ENCODE results near the gene C1orf174.

The C1orf174 gene

GRCh38 chr1:3883194-3883925 is 16.7 kb downstream of the C1orf174 start:
- H3K36me3 ChIP-seq (ENCODE audit: control insufficient read depth, insufficient read depth, low read length) = peaks cover 3% of the 10 kb centered on the region
- H3K9me3 ChIP-seq (ENCODE audit: control insufficient read depth, insufficient read depth, low read length) = no peaks in the 10 kb centered on the region
- no peaks in the 10 kb centered on the region for H3K27me3 ChIP-seq (ENCODE audit: control insufficient read depth, insufficient read depth, low read length)
- no peak for DNase-seq (ENCODE audit: low read depth, low spot score)
- no peak overlapping the region for H3K4me3 ChIP-seq (ENCODE audit: low read length)
- H3K4me1 ChIP-seq (ENCODE audit: control insufficient read depth, insufficient read depth, low read length) = no peaks in the 10 kb centered on the region
- no CpG with 5 or more reads among the region's 18 CpGs for WGBS (ENCODE audit: insufficient coverage, insufficient read length)
- H3K27ac ChIP-seq (ENCODE audit: low read length) = no peak overlapping the region

- H3K4me1 ChIP-seq (ENCODE audit: control insufficient read depth, insufficient read depth, low read length) = no peaks in the 10 kb centered on the region
- no peak overlapping the region for H3K27ac ChIP-seq (ENCODE audit: low read length)
- no CpG with 5 or more reads among the region's 5 CpGs for WGBS (ENCODE audit: insufficient coverage, insufficient read length)
- no peaks in the 10 kb centered on the region for H3K27me3 ChIP-seq (ENCODE audit: control insufficient read depth, insufficient read depth, low read length)
- H3K9me3 ChIP-seq (ENCODE audit: control insufficient read depth, insufficient read depth, low read length) = no peaks in the 10 kb centered on the region
- H3K36me3 ChIP-seq (ENCODE audit: control insufficient read depth, insufficient read depth, low read length) = no peaks in the 10 kb centered on the region; the same call in 1 of the 2 replicates
- H3K4me3 ChIP-seq (ENCODE audit: low read length) = no peak overlapping the region
- DNase-seq (ENCODE audit: low read depth, low spot score) = no peak
These were observed 18.9 kb downstream of the C1orf174 start for GRCh38 chr1:3881193-3881480.

DNA sequence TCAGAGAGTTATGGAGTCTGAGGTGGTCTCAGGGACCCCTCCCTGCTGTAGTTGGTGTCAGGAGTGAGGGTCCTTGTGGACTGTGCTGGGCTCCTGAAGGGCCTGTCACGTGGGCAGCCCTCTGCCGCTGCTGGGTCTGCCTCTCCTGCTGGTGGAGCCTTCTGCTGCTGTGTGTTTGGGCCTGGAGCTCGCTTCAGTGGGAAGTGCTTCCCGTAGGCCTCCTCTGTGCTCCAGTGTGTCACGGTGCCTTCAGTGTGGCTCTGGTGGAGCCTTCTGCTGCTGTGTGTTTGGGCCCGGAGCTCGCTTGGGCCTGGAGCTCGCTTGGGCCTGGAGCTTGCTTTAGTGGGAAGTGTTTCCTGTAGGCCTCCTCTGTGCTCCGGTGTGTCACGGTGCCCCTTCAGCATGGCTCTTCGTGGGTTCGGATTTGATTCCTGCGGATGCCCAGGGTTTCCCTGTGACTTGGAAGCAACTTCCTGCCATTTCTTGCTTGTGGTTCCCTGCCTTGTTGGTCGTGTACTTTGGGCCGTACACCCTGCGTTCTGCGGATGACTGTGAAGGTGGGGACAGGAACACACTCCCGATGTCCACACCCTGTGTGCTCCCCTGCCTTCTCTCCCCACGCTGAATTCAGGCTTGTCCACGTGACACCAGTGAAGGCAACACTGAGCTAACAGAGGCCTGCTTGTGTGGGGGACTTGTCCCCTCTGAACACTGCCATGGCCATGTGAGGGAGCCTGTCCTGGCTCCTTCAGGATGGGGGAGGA is 19.5 kb downstream of the C1orf174 start:
- no peaks in the 10 kb centered on the region for H3K9me3 ChIP-seq (ENCODE audit: control insufficient read depth, insufficient read depth, low read length)
- no CpG with 5 or more reads among the region's 20 CpGs for whole genome bisulfite sequencing (ENCODE audit: insufficient coverage, insufficient read length)
- no peak overlapping the region for H3K27ac ChIP-seq (ENCODE audit: low read length)
- no peak for DNase-seq (ENCODE audit: low read depth, low spot score)
- H3K4me3 ChIP-seq (ENCODE audit: low read length) = no peak overlapping the region
- H3K27me3 ChIP-seq (ENCODE audit: control insufficient read depth, insufficient read depth, low read length) = no peaks in the 10 kb centered on the region
- H3K36me3 ChIP-seq (ENCODE audit: control insufficient read depth, insufficient read depth, low read length) = no peaks in the 10 kb centered on the region; the same call in 1 of the 2 replicates
- H3K4me1 ChIP-seq (ENCODE audit: control insufficient read depth, insufficient read depth, low read length) = no peaks in the 10 kb centered on the region

DNA sequence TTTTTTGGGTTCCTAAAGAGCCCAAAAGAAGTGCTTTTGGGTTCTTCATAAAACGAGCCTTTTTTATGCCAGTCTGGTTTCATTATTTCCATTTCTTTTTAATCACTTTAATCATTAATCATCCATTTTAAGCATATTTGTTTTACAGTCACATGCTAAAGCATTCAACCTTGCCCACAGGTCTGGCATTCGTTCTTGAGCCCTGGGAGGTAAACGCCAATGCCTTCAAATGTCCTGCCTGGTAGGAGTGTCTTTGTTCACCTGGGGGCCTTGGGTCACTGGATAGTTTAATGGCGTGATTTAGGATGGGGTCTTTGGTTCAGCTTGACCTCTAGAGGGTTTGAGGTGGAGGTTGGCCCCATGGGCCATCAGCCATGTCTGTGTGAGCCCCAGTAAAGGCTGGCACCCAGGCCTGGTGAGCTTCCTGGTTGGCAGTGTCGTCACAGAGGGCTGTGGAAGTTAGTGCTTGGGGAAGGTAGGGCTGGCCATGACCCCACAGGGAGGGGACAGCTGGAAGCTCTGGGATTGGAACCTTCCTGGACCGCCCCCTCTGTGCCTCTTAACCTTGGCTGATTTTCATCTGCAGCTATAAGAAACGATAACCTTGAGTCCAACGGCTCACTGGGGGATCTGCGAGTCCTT is 20.2 kb downstream of the C1orf174 start:
- DNase-seq (ENCODE audit: low read depth, low spot score) = no peak
- no peaks in the 10 kb centered on the region for H3K9me3 ChIP-seq (ENCODE audit: control insufficient read depth, insufficient read depth, low read length)
- H3K27ac ChIP-seq (ENCODE audit: low read length) = no peak overlapping the region
- no CpG with 5 or more reads among the region's 9 CpGs for WGBS (ENCODE audit: insufficient coverage, insufficient read length)
- no peaks in the 10 kb centered on the region for H3K4me1 ChIP-seq (ENCODE audit: control insufficient read depth, insufficient read depth, low read length)
- H3K36me3 ChIP-seq (ENCODE audit: control insufficient read depth, insufficient read depth, low read length) = no peaks in the 10 kb centered on the region; the same call in 1 of the 2 replicates
- H3K4me3 ChIP-seq (ENCODE audit: low read length) = no peak overlapping the region
- H3K27me3 ChIP-seq (ENCODE audit: control insufficient read depth, insufficient read depth, low read length) = no peaks in the 10 kb centered on the region

- no peak overlapping the region for H3K4me3 ChIP-seq (ENCODE audit: low read length)
- no peaks in the 10 kb centered on the region for H3K4me1 ChIP-seq (ENCODE audit: control insufficient read depth, insufficient read depth, low read length)
- no peak for DNase-seq (ENCODE audit: low read depth, low spot score)
- WGBS (ENCODE audit: insufficient coverage, insufficient read length) = no CpG with 5 or more reads among the region's 7 CpGs
- no peaks in the 10 kb centered on the region; the same call in 1 of the 2 replicates for H3K36me3 ChIP-seq (ENCODE audit: control insufficient read depth, insufficient read depth, low read length)
- no peak overlapping the region for H3K27ac ChIP-seq (ENCODE audit: low read length)
- no peaks in the 10 kb centered on the region for H3K9me3 ChIP-seq (ENCODE audit: control insufficient read depth, insufficient read depth, low read length)
- H3K27me3 ChIP-seq (ENCODE audit: control insufficient read depth, insufficient read depth, low read length) = no peaks in the 10 kb centered on the region
These were observed 21.0 kb downstream of the C1orf174 start for GRCh38 chr1:3879099-3879498.

GRCh38 chr1:3876716-3877115 is 23.4 kb downstream of the C1orf174 start:
- no CpG with 5 or more reads among the region's 16 CpGs for WGBS (ENCODE audit: insufficient coverage, insufficient read length)
- no peak overlapping the region for H3K4me3 ChIP-seq (ENCODE audit: low read length)

DNA sequence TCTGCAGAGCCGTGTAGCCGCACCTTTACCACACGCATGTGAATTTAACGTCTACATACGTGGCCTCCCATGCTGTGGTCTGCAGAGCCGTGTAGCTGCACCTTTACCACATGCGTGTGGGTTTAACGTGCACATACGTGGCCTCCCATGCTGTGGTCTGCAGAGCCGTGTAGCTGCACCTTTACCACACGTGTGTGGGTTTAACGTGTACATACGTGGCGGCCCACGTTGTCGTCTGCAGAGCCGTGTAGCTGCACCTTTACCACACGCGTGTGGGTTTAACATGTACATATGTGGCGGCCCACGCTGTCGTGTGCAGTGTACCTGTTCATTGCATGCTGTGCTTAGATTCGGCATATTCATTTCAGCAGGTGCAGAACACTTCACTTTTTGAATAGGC is 25.3 kb downstream of the C1orf174 start:
- WGBS (ENCODE audit: insufficient coverage, insufficient read length) = no CpG with 5 or more reads among the region's 23 CpGs

More at GRCh38 chr1:3876716-3877115, 23.4 kb downstream of the C1orf174 start:
- Histone ChIP-seq H3K9me3 (ENCODE audit: control insufficient read depth, insufficient read depth, low read length) (no peaks in the 10 kb centered on the region; the same call in 1 of the 2 replicates), H3K36me3 (ENCODE audit: control insufficient read depth, insufficient read depth, low read length) (no peaks in the 10 kb centered on the region; the same call in 1 of the 2 replicates), H3K27me3 (ENCODE audit: control insufficient read depth, insufficient read depth, low read length) (no peaks in the 10 kb centered on the region), H3K4me1 (ENCODE audit: control insufficient read depth, insufficient read depth, low read length) (no peaks in the 10 kb centered on the region), H3K27ac (ENCODE audit: low read length) (no peak overlapping the region)
- DNase-seq (ENCODE audit: low read depth, low spot score) = no peak

GRCh38 chr1:3872546-3872945 is 27.5 kb downstream of the C1orf174 start:
- H3K27ac ChIP-seq (ENCODE audit: low read length) = no peak overlapping the region
- H3K27me3 ChIP-seq (ENCODE audit: control insufficient read depth, insufficient read depth, low read length) = no peaks in the 10 kb centered on the region
- H3K4me1 ChIP-seq (ENCODE audit: control insufficient read depth, insufficient read depth, low read length) = no peaks in the 10 kb centered on the region
- no peaks in the 10 kb centered on the region; the same call in 1 of the 2 replicates for H3K9me3 ChIP-seq (ENCODE audit: control insufficient read depth, insufficient read depth, low read length)
- no peak for DNase-seq (ENCODE audit: low read depth, low spot score)
- no peak overlapping the region for H3K4me3 ChIP-seq (ENCODE audit: low read length)
- peaks cover 3% of the 10 kb centered on the region; the same call in 1 of the 2 replicates for H3K36me3 ChIP-seq (ENCODE audit: control insufficient read depth, insufficient read depth, low read length)
- no CpG with 5 or more reads among the region's 8 CpGs for WGBS (ENCODE audit: insufficient coverage, insufficient read length)

More for the DNA sequence above, 25.3 kb downstream of the C1orf174 start:
- Histone ChIP-seq H3K36me3 (ENCODE audit: control insufficient read depth, insufficient read depth, low read length) (no peaks in the 10 kb centered on the region; the same call in 1 of the 2 replicates), H3K4me1 (ENCODE audit: control insufficient read depth, insufficient read depth, low read length) (no peaks in the 10 kb centered on the region), H3K27ac (ENCODE audit: low read length) (no peak overlapping the region), H3K9me3 (ENCODE audit: control insufficient read depth, insufficient read depth, low read length) (no peaks in the 10 kb centered on the region; the same call in 1 of the 2 replicates), H3K4me3 (ENCODE audit: low read length) (no peak overlapping the region), H3K27me3 (ENCODE audit: control insufficient read depth, insufficient read depth, low read length) (no peaks in the 10 kb centered on the region)
- no peak for DNase-seq (ENCODE audit: low read depth, low spot score)

GRCh38 chr1:3871451-3871805 is 28.6 kb downstream of the C1orf174 start:
- DNase-seq (ENCODE audit: low read depth, low spot score) = no peak
- Histone ChIP-seq H3K27ac (ENCODE audit: low read length) (no peak overlapping the region), H3K27me3 (ENCODE audit: control insufficient read depth, insufficient read depth, low read length) (no peaks in the 10 kb centered on the region), H3K36me3 (ENCODE audit: control insufficient read depth, insufficient read depth, low read length) (peaks cover 3% of the 10 kb centered on the region; the same call in 1 of the 2 replicates), H3K4me1 (ENCODE audit: control insufficient read depth, insufficient read depth, low read length) (no peaks in the 10 kb centered on the region), H3K4me3 (ENCODE audit: low read length) (no peak overlapping the region), H3K9me3 (ENCODE audit: control insufficient read depth, insufficient read depth, low read length) (no peaks in the 10 kb centered on the region; the same call in 1 of the 2 replicates)
- WGBS (ENCODE audit: insufficient coverage, insufficient read length) = no CpG with 5 or more reads among the region's 7 CpGs

GRCh38 chr1:3869751-3870301 is 30.2 kb downstream of the C1orf174 start:
- DNase-seq (ENCODE audit: low read depth, low spot score) = no peak
- no peak overlapping the region for H3K4me3 ChIP-seq (ENCODE audit: low read length)
- no CpG with 5 or more reads among the region's 18 CpGs for WGBS (ENCODE audit: insufficient coverage, insufficient read length)
- H3K27ac ChIP-seq (ENCODE audit: low read length) = no peak overlapping the region
- H3K9me3 ChIP-seq (ENCODE audit: control insufficient read depth, insufficient read depth, low read length) = no peaks in the 10 kb centered on the region; the same call in 1 of the 2 replicates
- no peaks in the 10 kb centered on the region for H3K27me3 ChIP-seq (ENCODE audit: control insufficient read depth, insufficient read depth, low read length)
- H3K36me3 ChIP-seq (ENCODE audit: control insufficient read depth, insufficient read depth, low read length) = peaks cover 3% of the 10 kb centered on the region; the same call in 1 of the 2 replicates
- H3K4me1 ChIP-seq (ENCODE audit: control insufficient read depth, insufficient read depth, low read length) = no peaks in the 10 kb centered on the region

All from iPS DF 6.9 (cell line).